ENCODE results near the gene MXRA8. TPM values are rescaled to one million over a fixed set of nuclear protein-coding genes. Genes with fewer than 3 reads are reported as not detected.

The MXRA8 gene
- total RNA-seq, 1 experiment from 2014 or later = 9.6 TPM

GRCh38 chr1:1374929-1375662 lies 16.7 kb upstream of the MXRA8 start, which contains the start of gene AURKAIP1:
Gene AURKAIP1 (minus strand): TSS chr1:1375207. CDS start chr1:1374756, 451 bp downstream.
- Histone ChIP-seq H2BK12ac (ENCODE audit: insufficient read length, low read depth, low read length) (no peak within 1 kb of the TSS), H3K18ac (ENCODE audit: insufficient read length, low read depth, low read length) (peak within 1 kb of the TSS; percentile 21), H3K23ac (ENCODE audit: insufficient read length, low read depth, low read length) (no peak within 1 kb of the TSS), H4K91ac (ENCODE audit: insufficient read length, low read depth, low read length) (no peak within 1 kb of the TSS), H2BK20ac (ENCODE audit: low read depth, low read length, poor library complexity, severe bottlenecking) (no peak within 1 kb of the TSS), H3K4me1 (ENCODE audit: insufficient read depth, low read length) (no peaks in the 10 kb centered on the region; the same call in 1 of the 2 replicates), H4K20me1 (ENCODE audit: control insufficient read depth, insufficient read depth, insufficient read length) (no peaks in the 10 kb centered on the region), H3K79me1 (ENCODE audit: insufficient read depth, low read depth, low read length, poor library complexity, severe bottlenecking) (peaks cover 13% of the 10 kb centered on the region), H3K9me3 (ENCODE audit: control insufficient read depth, low read depth, low read length) (no peaks in the 10 kb centered on the region), H2BK5ac (ENCODE audit: insufficient read length, low read length) (no peak within 1 kb of the TSS), H2BK15ac (ENCODE audit: low read depth, low read length) (no peak within 1 kb of the TSS), H3T11ph (ENCODE audit: low read length) (no peak within 1 kb of the TSS), H2AK5ac (ENCODE audit: insufficient read length, low read length) (no peak within 1 kb of the TSS), H3K4ac (ENCODE audit: low read depth, low read length) (no peak within 1 kb of the TSS; the same call in 1 of the 2 replicates), H3K9ac (ENCODE audit: extremely low read depth, insufficient read length, low read length) (peak within 1 kb of the TSS; percentile 92), H4K8ac (replicated peaks; ENCODE audit: insufficient read length, low read depth, low read length) (no peak within 1 kb of the TSS), H3K23me2 (ENCODE audit: insufficient read length, low read depth, low read length, poor library complexity, severe bottlenecking) (peaks cover 10% of the 10 kb centered on the region), H4K5ac (ENCODE audit: insufficient read length, low read depth, low read length) (no peak within 1 kb of the TSS), H2BK120ac (ENCODE audit: low read depth, low read length, poor library complexity, severe bottlenecking) (no peak within 1 kb of the TSS), H2AFZ (ENCODE audit: low read length) (no peak within 1 kb of the TSS), H3K56ac (ENCODE audit: insufficient read length, low read depth, low read length) (no peak within 1 kb of the TSS), H3K27me3 (ENCODE audit: insufficient read depth, low read length) (no peaks in the 10 kb centered on the region), H3K4me2 (ENCODE audit: insufficient read depth, insufficient read length, low read length) (peak within 1 kb of the TSS; percentile 94), H3K27ac (ENCODE audit: insufficient read length, low read depth, low read length) (no peak within 1 kb of the TSS), H3K14ac (ENCODE audit: insufficient read depth, low read length) (0 out of 2 replicates have a peak within 1 kb of the TSS, but pooled peaks have one; percentile 43), H3K79me2 (ENCODE audit: insufficient read depth, low read length) (peaks cover 4% of the 10 kb centered on the region; the same call in 1 of the 2 replicates)
- peak; percentile 42 for TF ChIP-seq CTCF (conservative IDR thresholded peaks at IDR 0.05)
- no CpG with 5 or more reads among the region's 85 CpGs for WGBS (ENCODE audit: extremely low coverage, insufficient read length, low lambda C conversion rate)
- peak; percentile 99 for DNase-seq
- Mint-ChIP-seq H3K27me3 (ENCODE audit: low read depth) (no peaks in the 10 kb centered on the region), H3K9me3 (no peaks in the 10 kb centered on the region), H3K36me3 (ENCODE audit: insufficient read depth in 1 of 3, low read depth in 3 of 3) (peaks cover 6 to 20% (median 12%) of the 10 kb centered on the region in 3 experiments), H3K27ac (peak within 1 kb of the TSS; percentile 95 to 98 (median 96)), H3K4me1 (peaks cover 5 to 10% of the 10 kb centered on the region in 2 experiments), H3K4me3 (peak within 1 kb of the TSS; percentile 83 to 88)

All from H9 (cell line).